HT-29 (cell line): ENCODE data around the gene DCP1B. TPM values are rescaled to one million over a fixed set of nuclear protein-coding genes. Genes with fewer than 3 reads are reported as not detected.

Experiments
- DNase-seq: peaks from one replicate; pipeline ENCODE4 v3.0.0-alpha.2; 2015; ENCODE audit warnings: low spot score
- total RNA-seq: library from RNA; depleted of rRNA; stranded (reverse); fragments of >200 nt; shearing (Covaris generic); gene quantifications from 2 replicates; pipeline ENCODE4 v1.2.3, GENCODE V29; 2014

The DCP1B gene
- total RNA-seq, 1 experiment from 2014 or later, result 2.6 TPM

DNA sequence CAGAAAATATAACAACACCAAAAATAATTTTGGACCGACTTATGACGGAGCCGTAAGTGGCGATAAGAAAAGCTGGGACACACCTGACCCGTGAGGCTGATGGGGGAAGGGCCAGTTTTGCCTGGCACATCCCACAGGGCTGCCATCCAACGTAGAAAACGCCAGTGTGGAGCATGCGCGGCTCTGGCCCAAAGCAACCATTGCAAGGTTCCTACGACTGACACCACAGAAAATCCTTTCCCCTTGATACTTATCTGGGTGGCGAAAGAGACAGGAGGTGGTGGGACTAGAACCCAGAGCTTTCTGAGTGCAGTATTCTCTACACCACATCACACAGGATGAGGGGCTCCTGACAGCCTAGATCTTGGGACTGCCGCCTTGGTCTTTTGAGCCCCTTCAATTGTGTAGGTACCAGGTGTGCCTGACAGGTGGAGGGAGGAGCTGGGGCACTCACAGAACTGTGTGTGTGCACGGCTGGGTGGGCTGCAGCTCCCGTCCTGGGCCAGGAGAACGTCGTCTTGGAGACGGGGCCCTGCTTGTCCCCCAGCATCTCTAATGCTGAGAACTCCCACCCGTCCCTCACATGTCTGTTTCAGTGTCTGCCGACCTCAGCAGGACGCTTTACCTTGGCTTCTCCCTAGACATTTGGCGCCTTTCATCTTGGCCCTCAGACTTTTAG lies 68.4 kb downstream of the DCP1B start:
- no peak for DNase-seq

DNA sequence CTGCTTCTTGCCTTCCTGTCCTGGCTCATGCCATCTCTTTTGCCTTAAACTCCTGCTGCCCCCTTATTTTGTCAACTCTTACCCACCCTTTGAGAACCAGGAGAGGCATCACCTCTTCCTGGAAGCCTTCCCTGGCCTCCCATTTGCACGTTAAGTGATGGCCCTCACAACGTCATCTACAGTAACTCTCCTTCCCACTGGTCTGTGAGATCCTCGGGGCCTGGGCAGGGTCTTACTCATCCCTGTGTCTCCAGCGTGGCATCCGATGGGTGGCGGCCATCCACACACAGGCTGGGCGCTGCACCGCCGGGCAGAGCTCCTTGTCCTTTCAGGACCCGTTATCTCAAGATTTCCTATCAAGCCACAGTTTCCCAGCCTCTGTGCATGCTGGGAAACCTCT lies 69.0 kb downstream of the DCP1B start:
- DNase-seq, result no peak

DNA sequence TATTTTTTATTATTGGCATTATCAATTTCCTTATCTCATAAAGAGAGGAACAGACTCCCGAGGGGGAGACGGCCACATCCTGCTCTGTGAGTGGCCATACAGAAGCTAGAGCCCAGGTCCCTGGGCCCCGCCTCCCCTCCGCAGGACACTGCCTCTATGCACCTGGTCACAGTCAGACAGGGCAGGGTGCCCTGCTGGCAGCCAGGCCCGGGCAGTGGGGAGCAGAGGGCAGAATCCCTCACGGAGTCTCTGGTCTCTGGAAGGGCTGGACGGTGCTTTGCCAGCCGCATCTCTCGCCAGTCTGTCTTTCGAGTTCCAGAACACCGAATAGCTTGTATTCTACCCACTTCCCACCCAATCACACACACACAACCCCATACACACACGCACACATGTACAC lies 69.4 kb downstream of the DCP1B start:
- no peak for DNase-seq

DNA sequence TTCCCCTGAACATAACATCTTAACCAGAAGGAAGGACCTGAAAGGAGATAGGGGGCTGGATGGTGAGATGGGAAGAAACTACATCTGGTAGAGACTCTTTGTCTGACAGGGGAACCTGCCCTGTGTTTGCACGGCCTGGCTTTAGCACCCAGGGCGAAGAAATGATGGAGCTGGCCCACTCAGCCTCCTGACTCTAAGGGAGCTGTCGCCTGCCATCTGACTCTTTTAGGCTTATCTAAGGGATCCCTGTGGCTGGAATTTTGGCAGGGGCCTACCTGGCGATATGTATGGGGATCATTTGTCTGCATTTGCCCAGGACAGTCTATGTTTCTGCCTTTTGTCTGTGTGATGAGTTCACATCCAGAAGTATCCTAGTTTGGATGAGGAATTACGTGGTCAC lies 70.2 kb downstream of the DCP1B start:
- no peak for DNase-seq

DNA sequence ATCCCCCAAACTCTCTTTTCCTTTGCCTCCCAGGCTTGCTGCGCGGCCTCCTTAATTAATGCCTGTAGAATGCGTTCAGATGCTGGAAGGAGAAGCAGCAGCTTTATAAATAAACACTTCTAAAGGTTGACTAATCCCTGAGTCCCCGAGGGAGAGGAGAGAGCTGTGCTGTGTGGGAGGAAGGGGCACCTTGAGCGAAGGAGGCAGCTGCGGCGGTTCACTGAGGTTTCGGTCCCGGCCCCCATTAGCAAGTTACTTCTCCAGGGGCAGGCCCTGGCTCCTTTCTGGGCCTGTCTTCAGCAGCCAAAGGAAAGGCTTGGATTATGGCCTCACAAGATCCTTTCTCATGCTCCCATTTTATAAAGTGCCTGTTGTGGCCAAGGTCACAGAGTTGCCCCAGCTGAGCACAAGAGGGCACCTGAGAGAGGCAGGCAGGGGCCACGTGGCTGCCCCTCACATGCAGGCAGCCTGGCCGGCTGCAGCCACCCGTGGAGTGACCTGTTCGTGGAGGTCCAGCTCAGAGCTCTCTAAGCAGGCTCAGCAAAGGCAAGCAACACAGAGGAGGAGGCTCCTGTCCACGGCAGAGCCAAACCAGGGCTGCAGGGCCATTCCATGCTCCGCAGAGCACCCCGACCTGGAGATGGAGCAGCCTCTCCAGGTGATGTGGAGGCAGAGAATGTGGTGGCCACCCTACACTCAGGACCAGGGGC lies 70.8 kb downstream of the DCP1B start:
- DNase-seq, result no peak

DNA sequence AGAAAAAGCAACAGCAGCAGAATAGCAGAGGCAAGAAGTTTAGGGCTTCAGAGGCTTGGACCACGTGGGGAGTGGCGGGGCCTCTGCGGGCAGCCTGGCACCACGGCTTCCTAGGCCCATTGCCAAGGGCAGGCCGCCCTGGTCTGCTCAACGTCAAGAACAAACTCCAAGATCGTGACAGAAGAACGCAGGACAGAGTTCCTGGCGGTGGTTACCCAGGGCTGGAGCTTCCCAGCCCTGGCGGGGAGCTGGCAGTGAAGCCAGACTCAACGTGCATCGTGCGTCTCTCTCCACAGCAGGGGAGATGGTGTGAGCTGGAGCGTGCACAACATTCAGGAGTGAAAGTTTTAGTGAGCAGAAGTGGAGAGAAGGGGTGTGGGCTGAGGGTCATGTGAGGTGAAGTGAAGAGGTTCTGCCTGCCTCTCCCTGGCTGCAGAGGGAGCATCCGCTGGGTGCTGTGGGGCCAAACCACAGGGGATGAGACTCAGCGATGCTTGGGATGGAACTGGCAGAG lies 71.9 kb downstream of the DCP1B start:
- DNase-seq, result no peak

DNA sequence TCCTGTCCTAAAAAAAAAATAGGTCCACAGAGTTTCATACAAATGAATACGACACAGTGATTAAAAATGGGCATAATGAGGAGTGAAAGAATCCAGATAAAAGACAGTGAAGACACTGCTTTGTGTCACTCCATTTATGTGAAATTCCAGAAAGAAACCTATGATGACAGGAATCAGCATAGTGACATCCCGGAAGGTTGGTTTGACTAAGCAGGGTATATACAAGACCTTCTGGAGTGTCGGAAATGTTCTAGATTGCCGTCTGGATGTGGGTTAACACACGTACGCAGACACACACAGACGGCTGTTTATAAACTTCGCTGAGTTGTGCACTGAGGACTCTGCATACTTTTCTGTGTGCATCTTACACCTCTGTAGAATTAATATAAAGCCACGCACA lies 72.6 kb downstream of the DCP1B start:
- no peak for DNase-seq

DNA sequence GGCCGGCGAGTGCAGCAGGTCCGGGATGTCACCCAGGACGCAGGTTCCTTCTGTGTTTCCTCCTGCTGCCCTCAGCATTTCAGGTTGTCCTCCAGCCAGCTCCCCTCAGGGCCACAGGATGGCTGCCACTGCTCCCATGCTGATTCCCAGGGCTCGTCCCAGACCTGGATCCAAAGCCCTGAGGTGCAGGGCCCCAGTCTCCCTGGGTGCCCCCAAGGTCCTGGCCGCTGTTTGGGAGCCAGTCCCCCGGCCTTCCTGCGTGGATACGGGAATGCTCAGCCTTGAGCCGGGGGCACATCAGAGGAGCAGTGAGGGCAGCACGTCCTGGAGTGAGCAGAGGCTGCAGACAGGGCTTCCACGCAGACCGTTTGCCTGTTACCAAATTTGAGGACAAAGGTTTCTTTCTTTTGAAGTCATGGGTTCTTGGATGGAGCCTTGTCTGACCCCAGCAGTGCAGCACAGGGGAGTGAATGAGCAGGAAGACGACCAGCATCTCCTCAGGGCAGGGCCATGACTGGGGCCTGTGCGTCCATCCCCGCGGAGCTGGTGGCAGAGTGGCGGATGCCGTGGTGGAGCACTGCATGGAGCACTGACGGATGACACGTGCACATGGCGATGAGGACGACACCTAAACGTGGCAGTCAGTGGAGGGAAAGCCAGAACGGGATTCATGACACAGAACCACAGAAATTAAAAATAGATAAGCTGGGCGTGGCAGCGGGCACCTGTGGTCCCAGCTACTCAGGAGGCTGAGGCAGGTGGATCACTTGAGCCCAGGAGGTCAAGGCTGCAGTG lies 73.3 kb downstream of the DCP1B start:
- no peak for DNase-seq

DNA sequence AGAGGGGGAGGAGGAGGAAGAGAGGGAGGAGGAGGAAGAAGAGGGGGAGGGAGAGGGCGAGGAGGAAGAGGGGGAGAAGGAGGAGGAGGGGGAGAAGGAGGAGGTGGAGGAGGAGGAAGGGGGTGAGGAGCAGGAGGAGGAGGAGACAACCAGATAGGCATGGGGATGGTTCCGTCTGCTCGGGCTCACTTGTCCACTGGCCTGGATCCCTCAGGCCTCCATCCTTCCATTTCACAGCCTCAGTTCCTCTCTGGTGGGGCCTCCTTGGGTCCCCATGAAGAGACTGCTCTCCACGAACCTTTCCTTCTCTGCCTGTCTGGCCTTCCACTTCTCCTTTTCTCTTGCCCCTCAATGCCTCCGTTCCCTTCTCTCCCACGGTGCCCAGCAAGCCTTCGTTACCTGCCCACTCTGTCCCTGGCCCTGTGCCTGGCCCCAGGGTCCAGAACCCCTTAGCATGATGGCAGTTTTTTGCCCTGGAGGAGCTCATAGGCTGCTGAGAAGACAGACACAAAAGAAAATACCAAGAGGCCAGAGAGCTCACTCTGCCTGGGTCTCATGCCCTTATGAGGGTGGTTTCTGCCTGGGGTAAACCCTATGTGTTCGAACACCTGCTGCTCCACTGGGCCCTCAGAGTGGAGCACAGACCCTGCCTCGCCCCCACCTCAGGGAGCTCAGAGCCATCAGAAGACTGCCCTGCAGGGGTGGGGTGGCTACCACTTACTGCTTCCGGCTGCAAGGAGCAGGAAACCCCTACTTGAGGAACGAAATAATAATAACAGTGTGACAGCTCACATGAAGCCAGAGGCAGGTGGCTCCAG lies 74.1 kb downstream of the DCP1B start:
- DNase-seq, result no peak

DNA sequence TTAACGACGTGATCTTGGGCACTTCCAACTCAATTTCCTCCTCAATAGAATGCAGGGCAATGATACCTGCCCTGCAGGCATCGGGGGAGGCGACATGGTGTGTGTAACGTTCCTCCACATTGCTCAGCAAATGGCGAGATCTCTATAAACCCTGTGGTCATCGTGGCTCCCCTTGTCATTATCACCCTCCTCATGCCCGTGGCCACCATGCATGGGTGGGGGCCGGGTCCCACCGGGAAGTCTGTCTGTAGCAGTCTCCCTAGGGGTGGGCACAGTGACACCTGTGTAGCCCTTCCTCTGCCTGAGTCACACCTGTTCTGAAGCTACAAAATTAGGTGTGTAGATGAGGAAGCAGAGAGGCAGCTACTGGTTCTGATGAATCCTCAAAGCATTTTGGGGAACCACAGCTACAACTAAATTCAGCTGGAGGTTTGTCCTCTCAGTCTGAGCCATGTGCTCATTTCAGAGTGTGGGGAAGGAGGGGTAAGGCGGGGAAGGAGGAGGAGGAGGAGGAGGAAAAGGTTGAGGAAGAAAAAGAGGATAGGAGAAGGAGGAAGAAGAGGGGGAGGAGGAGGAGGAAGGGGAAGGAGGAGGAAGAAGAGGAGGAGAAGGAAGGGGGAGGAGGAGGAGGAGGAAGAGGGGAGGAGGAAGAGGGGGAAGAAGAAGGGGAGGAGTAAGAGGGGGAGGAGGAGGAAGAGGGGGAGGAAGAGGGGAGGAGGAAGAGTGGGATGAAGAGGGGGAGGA lies 74.8 kb downstream of the DCP1B start:
- DNase-seq, result no peak

DNA sequence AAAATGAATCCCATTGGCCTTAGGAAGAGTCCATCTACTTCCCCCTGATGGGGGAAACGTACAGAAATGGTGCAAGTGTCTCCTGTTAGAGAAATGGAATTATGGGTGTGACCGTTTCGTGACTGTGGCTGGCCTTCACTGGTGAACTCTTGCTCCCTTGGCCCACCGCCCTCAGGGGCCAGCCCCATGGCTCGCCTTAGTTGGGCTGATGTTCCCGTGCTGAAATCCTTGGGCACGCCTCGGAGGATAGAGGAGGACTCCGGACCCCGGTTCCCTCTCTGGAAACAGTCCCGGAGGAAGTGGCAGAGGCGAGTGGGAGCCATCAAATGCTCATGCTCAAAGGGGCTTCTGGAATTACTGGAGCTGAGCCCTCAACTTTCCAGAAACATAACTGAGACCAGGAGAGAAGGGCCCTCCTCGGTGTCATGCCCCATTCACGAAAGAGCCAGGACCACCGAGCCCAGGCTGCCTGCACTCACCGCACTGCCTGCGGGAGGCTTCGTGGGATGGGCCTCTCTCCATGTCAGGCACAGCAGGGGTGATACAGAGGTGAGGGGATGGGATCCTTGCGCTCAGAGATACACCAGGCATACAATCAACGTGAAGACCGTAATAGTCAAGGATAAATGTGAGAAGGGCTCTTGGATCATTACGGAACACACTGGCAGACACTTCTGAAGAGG lies 75.7 kb downstream of the DCP1B start:
- DNase-seq, result no peak

DNA sequence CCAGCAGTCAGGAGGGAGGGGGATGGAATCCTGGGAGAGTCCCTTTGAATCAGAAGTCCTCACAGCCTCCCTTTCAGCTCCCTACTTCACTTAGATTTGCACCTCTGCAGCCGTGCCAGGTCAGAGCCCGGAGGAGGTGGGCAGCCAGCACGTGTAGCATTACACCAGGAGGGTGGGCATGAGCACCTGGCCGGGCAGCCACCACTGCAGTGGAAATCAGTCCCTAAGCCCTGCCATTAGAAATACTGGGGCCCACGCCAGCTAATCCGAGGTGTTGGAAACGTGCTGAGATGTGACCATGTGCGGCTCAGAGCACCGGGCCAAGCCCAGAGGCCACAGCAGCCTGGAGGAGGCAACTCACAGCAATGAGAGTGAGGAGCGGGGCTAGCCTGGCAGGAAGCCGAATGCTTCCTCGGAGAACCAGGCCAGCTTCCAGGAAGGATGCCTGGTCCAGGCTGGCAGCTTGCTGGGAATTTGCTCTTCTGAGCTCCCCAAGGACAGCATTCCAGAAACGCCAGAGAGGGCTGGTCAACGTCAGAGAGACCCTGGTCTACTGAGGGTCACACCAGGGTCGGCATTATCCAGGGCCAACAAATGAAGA lies 76.4 kb downstream of the DCP1B start:
- no peak for DNase-seq

DNA sequence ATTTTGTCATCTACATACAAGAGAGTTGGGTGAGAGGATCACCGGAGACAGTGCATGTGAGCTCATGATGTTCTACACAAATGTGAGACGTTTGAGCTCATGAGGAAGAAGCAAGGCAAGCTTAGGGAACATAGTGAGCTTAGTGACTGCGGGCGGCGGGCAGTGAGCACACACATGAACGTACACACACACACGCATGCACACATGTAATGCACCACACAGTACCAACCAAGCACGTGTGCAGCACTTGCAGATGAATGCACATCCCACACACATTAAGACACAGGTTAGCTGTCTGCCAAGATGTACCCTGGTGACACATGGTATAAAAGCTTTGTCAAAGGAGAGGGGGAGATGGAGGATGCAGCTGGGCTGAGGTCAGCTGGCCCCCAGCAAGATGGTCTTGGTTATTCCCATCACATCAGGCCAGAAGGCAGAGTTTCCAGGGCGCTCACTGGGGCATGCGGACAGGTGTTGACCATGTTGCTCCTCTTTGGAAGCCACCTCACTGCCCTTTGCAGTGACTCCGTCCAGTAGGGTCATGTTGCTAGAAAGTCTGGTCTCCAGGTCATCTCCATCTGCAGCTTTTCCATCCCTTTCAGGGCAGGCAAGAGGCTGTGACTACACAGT lies 77.1 kb downstream of the DCP1B start:
- no peak for DNase-seq

DNA sequence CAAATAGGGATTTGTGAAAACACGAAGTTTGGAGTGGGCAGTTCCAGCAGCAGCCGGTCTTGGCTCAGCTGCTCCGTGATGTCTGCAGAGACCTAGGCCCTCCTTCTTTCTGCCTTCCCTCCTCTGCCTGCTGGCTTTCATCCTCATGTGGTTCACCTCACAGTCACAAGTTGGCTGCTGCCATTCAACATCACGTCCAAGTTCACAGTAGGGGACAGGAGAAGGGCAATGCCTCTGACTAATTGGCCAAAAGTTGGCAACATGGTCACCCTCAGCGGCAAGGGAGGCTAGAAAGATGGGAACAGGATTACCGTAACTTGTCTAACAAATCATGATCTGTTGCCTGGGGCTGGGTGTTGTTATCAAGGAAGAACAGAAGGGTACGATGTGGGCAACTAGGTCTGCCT lies 78.0 kb downstream of the DCP1B start:
- no peak for DNase-seq

DNA sequence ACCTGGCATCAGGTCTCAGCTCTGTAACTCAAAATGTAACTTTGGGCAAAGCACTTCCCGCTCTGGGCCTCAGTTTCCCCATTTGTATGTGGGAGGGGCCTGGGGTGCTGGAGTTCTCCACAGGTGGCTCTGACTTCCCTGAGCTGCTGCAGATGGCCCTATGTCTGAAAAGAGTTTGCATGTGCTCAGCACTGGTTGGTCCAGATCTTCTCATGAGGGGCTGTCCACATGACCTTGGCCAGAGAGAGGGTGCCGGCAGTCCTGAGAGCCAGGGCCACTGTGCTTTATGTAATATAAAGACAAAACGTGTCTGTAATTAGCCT lies 78.6 kb downstream of the DCP1B start:
- no peak for DNase-seq

DNA sequence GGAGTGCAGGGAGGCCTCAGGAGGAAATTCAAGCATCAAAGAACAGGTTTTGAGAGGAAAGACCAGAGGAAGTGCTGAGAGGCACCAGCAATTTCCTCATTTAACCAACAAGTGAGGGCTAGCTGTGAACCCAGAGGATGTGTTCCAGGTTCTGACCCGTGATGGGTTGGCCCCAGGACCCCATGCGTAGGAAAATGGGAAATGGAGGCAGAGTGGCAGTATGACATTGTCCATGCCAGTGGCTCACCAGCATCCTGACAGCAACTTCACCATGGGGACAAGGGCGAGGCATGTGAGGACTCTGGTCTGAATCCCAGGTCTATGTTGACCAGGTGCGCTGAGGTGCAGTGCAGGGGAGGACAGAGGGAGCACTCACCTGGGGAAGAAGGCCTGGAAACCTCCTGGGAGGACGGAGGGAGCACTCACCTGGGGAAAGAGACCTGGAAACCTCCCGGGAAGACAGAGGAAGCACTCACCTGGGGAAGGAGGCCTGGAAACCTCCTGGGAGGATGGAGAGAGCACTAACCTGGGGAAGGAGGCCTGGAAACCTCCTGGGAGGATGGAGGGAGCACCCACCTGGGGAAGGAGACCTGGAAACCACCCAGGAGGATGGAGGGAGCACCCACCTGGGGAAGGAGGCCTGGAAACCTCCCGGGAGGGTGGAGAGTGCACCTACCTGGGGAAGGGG lies 79.1 kb downstream of the DCP1B start:
- no peak for DNase-seq

DNA sequence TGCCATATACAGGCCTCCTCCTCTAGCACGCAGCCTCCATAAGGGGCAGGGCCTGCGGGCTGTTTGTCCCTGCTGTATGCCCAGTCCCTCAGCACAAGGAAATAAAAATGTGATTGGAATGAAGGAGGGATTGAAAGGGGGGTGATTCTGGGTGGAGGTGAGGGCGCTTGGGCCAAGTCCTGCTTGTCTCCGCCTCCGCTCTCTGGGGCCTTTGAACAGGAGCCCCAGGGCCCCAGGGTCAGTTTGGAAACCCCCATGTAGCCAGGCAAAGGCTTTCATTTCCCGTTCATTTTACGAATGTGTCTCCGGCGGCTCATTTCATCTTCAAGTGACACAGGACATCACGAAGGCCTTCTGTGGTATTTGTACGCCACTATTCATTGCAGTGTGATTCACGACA lies 81.3 kb downstream of the DCP1B start:
- DNase-seq, result no peak

DNA sequence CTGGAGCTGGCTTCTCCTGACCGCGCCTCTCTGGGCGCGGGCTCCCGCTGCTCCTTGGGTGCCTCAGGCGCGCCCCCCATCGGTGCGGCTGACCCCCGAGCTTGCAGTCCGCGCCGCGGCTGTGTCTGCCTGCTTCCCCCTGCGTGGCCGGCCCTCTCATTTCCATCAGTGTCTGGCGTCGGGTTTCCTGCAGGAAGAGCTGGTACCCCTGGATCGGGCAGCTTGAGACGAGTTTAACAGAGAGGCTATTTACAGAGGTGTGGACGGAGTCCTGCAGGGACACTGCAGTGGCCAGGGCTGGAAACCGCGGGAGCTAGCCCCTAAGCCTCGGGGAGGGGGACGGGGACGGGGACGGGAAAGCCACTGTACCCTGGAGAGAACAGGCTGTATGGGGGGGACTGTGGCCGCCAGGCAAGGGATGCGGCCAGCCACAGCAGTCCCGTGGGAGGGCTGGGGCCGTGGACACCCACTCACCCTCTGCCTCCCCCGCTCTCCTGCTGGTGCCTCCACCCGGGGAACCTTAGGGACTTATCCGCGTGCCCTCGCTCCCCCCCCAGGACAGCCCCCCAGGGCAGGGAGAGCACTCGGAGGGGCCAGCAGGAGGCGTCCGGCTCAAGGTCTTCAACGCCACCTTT lies 82.1 kb downstream of the DCP1B start:
- DNase-seq, result no peak
